Astrocyte (in vitro differentiated cells and primary cell): Measurements from ENCODE around the gene PRADC1.

ENCODE experiments used
- EZH2 ChIP-seq: IDR thresholded peaks from 2 replicates; pipeline ENCODE4 v1.6.1; 2012; ENCODE audit warnings: mild to moderate bottlenecking, low read length, inconsistent platforms; ENCODE audit not compliant: insufficient read depth
- TF ChIP-seq, protein P1 (sequence below): IDR thresholded peaks from 2 replicates; pipeline ENCODE4 v1.5.1; 2011; ENCODE audit warnings: low read depth, mild to moderate bottlenecking, inconsistent platforms, low read length, moderate library complexity; ENCODE audit not compliant: insufficient read depth

DNA sequence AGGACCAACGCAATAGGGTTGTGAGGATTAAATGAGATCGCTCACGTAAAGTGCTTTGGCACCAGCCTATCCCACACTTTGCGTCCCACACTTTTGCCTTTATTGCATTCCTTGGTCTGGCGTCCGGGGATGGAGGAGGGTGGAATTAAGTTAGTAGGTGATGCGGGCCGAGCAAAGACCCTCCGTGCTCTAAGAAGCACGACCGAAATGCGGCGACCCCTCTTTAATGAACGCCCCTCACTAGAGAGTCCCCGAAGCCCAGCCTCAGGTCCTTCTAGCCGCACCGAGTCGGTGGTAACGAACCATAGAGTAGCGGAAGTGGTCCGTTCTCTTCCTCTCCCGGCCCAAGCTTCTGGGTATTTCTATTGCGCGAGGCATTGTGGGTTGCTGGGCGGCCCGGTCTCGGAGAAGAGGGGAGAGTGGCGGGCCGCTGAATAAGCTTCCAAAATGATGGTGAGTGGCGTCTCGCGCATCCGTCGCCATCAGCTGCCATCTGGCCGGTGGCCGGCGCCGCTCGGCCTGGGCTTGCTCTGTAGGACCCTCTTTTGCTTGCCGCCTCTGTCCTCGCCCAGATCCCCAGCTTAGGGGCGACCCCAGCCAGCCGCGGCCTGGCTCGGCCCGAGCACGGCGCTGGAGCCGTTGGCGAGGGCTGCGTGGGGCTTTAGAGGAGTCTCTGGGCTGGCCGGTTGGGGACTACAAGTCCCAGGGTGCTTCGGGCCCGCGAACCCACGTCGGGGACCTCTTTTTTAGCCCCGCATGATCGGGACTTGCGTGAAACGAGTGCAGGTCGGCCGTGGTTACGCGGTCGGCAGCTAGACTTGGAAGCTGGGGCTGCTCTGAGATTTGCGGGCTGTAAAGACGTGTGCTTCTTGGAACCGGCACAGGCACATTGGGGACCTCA, 1.1 kb upstream of the PRADC1 start, which contains the start of gene CCT7:
- TF ChIP-seq, protein P1, sequence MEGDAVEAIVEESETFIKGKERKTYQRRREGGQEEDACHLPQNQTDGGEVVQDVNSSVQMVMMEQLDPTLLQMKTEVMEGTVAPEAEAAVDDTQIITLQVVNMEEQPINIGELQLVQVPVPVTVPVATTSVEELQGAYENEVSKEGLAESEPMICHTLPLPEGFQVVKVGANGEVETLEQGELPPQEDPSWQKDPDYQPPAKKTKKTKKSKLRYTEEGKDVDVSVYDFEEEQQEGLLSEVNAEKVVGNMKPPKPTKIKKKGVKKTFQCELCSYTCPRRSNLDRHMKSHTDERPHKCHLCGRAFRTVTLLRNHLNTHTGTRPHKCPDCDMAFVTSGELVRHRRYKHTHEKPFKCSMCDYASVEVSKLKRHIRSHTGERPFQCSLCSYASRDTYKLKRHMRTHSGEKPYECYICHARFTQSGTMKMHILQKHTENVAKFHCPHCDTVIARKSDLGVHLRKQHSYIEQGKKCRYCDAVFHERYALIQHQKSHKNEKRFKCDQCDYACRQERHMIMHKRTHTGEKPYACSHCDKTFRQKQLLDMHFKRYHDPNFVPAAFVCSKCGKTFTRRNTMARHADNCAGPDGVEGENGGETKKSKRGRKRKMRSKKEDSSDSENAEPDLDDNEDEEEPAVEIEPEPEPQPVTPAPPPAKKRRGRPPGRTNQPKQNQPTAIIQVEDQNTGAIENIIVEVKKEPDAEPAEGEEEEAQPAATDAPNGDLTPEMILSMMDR = no peak
- TF ChIP-seq EZH2 = no peak
